Erythroblast (primary cell): ENCODE data around the gene INS.

Experiments
- DNase-seq, 2 experiments: peaks; one replicate each; lab custom pipeline; 2025; lab: John Stamatoyannopoulos, UW
- GATA1 ChIP-seq: IDR thresholded peaks from 2 replicates; pipeline ENCODE4 v1.6.1; 2011; ENCODE audit warnings: low read depth, mild to moderate bottlenecking, control low read depth, low read length, moderate library complexity
- POLR2A ChIP-seq: IDR thresholded peaks from 2 replicates; pipeline ENCODE4 v1.6.1; 2011; ENCODE audit warnings: mild to moderate bottlenecking, low read length

Gene INS

GRCh38 chr11:2160736-2161259, at the start of gene INS:
Gene INS, minus strand, starts transcription at chr11:2161209. Its CDS starts 238 bp downstream, at chr11:2160971.
- TF ChIP-seq GATA1, result no peak
- TF ChIP-seq POLR2A, result no peak
- DNase-seq, result no peak

- TF ChIP-seq POLR2A, result no peak
- no peak for TF ChIP-seq GATA1
Observed at GRCh38 chr11:2210366-2211112, 49.5 kb upstream of the INS start.

GRCh38 chr11:2209900-2210321, 48.9 kb upstream of the INS start:
- TF ChIP-seq GATA1, result no peak
- TF ChIP-seq POLR2A, result no peak
- DNase-seq, result no peak

More at GRCh38 chr11:2210366-2211112, 49.5 kb upstream of the INS start:
- DNase-seq, result no peak

GRCh38 chr11:2209370-2209801, 48.4 kb upstream of the INS start:
- TF ChIP-seq GATA1, result no peak
- TF ChIP-seq POLR2A, result no peak
- DNase-seq, result no peak

GRCh38 chr11:2208691-2209369, 47.8 kb upstream of the INS start:
- no peak for DNase-seq
- TF ChIP-seq GATA1 (no peak), POLR2A (no peak)

- TF ChIP-seq GATA1 (no peak), POLR2A (no peak)
- no peak for DNase-seq
Observed at GRCh38 chr11:2207773-2208621, 47.0 kb upstream of the INS start.

GRCh38 chr11:2207212-2207611, 46.2 kb upstream of the INS start:
- DNase-seq, result no peak

GRCh38 chr11:2205981-2206690, 45.1 kb upstream of the INS start:
- TF ChIP-seq POLR2A, result no peak
- no peak for TF ChIP-seq GATA1
- DNase-seq, result no peak

More at GRCh38 chr11:2207212-2207611, 46.2 kb upstream of the INS start:
- TF ChIP-seq GATA1, result no peak
- TF ChIP-seq POLR2A, result no peak

- TF ChIP-seq GATA1, result no peak
- no peak for TF ChIP-seq POLR2A
- DNase-seq, result no peak
Observed at GRCh38 chr11:2205214-2205720, 44.3 kb upstream of the INS start.

GRCh38 chr11:2204361-2205213, 43.6 kb upstream of the INS start:
- TF ChIP-seq POLR2A, result no peak
- TF ChIP-seq GATA1, result no peak
- DNase-seq, result no peak

- no peak for TF ChIP-seq POLR2A
- TF ChIP-seq GATA1, result no peak
Observed at GRCh38 chr11:2203440-2204259, 42.6 kb upstream of the INS start.

More at GRCh38 chr11:2203440-2204259, 42.6 kb upstream of the INS start:
- DNase-seq, result no peak
